ENCODE data around the gene GPRC5A.

GRCh38 chr12:12872139-12872933 is 19.0 kb upstream of the GPRC5A start:
- TF ChIP-seq CTCF (conservative IDR thresholded peaks at IDR 0.05) (no peak), ZFX (IDR thresholded peaks at IDR 0.05) (no peak)
